DMS53 (cell line): Measurements from ENCODE around the gene MGMT.

ENCODE experiments used
- DNase-seq: peaks from one replicate; lab custom pipeline; 2025; lab: John Stamatoyannopoulos, UW

Gene MGMT

GRCh38 chr10:129730272-129730992 is 263.4 kb downstream of the MGMT start:
- DNase-seq = no peak

- DNase-seq = no peak
These were observed 263.9 kb downstream of the MGMT start for GRCh38 chr10:129730993-129731325.

- no peak for DNase-seq
These were observed 273.7 kb downstream of the MGMT start for GRCh38 chr10:129740532-129741279.

GRCh38 chr10:129741280-129741977 is 274.4 kb downstream of the MGMT start:
- no peak for DNase-seq

- no peak for DNase-seq
These were observed 275.1 kb downstream of the MGMT start for GRCh38 chr10:129741978-129742741.

DNA sequence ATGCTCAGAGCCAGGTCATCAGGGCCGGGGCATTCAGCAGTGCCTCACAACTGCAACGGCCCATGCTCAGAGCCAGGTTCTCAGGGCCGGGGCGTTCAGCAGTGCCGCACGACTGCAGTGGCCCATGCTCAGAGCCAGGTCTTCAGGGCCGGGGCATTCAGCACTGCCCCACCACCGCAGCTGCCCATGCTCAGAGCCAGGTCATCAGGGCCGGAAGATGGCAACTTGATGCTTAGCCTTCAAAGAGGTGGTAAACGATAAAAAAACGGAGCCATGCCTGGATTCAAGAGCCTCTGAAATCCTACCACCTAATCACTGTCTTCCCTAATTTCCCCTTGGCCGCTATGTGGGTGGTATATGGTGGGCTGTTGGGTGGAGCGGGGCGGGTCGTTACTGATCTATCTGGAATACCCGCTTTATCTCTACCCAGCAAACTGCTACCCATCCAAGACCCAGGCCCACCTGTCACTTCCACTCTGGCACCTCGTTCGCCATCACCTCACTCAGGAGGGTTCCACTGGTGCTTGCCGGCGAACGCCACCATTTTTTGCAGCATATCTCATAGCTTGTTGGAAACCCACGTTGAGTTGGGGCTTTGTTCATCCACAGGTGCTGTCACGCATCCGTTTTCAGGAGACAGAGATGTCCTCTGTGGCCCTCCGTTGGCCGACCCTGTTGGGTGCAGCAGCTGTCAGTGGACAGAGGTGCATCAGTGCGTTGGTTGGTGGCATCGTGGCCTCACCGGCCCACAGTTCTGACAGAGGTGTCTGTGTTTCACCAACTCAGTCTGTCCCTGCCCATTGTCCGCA is 275.9 kb downstream of the MGMT start:
- DNase-seq = no peak

GRCh38 chr10:129743738-129744133 is 276.7 kb downstream of the MGMT start:
- no peak for DNase-seq

- DNase-seq = no peak
These were observed 277.4 kb downstream of the MGMT start for GRCh38 chr10:129744134-129745111.

DNA sequence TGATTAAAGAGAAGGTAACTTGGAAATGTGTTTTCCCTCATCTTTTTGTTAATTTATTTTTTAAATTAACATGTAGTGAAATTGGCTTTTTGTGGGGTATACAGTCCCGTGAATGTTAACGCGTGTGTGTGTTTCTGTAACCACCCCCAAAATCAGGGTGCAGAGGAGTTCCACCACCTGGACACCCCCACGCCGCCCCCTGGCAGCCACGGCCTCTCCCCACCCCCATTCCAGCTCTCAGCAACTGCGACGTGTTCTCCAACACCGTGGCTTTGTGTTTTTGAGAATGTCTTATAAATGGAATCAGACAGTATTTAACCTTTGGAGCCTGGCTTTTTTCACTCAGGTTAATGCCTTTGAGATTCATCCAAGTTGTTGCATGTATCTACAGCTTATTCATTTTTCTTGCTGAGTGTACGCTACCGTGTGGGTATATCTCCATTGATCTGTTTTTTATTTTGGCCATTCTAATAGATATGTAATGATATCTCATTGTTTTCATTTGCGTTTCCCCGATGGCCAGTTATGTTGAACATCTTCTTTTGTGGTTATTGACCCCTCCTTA is 278.2 kb downstream of the MGMT start:
- DNase-seq = no peak

DNA sequence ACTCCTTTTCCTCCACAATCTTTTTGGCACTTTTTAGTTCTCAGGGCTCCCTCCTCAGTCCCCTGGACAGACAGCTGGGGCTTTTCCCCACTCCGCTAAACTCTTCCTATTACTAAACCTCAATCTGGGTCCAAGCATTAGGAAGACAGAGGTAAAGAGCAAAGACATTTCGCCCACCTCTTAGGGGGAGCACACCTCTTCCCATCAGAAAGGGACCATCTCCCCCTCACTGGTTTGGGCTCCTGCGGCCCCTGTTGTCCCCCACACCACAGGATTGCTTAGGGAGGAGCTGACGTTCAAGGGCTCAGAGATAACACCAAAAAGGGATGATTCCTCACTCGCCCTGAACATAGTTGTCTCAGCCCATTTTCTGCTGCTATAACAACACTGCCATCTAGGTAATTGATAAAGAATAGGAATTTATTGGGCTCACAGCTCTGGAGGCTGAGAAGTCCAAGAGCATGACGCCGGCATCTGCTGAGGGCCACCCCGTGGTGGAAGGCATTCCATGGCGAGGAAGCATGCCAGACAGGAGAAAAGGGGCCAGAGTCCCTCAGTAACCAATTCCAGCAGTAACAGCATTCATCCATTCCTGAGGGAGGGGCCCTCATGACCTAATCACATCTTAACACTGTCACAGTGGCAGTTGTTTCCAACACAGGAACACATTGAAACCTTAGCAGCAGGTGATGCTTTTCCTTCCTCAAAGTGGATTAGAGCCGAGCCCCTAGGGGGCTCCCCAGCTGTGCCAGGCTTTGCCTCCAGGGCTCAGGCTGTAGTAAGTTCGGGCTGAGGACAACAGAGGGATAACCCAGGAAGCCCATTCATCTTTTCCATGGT is 287.4 kb downstream of the MGMT start:
- DNase-seq = no peak

DNA sequence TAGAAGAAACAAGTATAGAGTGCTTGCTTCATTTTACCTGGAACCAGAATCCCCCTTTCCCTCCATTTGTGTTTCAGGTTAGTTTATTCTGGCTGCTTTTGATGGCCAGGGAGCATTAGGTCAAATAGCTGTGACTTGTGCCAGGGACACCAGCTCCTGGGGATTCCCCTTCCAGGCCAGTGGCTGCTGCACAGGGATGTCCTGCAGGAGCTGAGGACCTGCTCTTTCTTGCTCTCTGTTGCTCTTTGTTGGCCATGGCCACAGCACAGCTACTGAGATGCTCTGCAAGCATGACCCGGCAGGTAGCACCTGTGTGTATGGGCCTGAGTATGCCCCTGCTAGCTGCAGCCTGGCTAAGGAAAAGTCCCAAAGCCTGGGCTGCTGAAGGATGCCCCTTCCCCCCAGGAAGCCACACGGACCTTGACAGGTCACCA is 288.1 kb downstream of the MGMT start:
- DNase-seq = no peak

DNA sequence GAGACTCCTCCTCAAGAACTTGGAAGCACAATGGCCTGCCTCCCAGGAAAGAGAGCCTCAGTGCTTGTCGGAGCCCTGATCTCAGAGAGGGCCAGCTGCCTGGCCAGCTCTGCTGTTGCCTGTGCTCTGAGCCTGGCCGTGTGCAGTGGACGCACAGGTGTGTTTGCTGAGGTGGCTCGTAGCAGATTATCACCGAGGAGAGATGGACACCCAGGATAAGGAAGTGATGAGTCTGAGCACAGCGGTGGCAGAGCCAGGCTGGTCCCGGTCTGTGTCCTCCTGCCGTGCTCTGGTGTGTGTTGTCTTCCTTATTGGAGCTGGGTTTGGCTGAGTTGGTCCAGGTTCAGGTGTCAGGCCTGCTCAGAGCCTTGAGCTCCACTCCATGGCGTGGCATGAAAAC is 288.6 kb downstream of the MGMT start:
- DNase-seq = no peak

GRCh38 chr10:129756912-129757901 is 290.2 kb downstream of the MGMT start:
- no peak for DNase-seq

GRCh38 chr10:129758207-129759021 is 291.4 kb downstream of the MGMT start:
- DNase-seq = no peak

DNA sequence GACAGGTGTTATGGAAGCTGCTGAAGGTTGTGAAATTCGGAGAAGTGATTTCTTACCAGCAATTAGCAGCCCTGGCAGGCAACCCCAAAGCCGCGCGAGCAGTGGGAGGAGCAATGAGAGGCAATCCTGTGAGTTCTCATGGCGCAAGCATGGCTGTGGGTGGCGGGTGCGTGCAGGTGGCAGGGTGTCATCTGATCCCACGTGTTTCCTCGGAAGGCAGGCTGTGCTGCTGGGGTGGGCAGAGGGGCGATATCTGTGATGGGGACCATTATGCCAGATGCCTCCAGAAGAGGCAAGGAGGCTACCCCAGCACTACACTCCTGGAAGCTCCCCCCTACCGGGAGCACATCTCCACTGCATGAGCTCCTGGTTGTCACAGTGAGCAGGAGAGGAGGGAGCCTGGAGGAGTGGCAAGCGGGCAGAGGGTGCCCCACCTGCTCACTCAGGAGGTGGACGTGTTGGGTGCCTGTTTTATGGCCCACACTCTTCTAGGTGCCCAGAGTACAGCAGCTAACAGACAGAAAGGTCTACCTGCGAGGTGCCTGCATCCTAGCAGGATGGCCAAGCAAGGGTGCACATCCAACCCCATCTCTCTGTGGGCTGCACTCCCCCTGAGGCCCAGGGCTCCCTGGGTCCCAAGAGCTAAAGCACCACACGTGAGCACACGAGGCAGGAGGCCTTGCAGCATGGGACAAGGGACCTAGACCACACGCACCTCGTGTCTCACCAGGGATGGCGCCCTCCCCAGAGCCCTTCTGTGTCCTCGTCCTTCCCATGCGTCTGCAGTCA is 292.4 kb downstream of the MGMT start:
- DNase-seq = no peak

DNA sequence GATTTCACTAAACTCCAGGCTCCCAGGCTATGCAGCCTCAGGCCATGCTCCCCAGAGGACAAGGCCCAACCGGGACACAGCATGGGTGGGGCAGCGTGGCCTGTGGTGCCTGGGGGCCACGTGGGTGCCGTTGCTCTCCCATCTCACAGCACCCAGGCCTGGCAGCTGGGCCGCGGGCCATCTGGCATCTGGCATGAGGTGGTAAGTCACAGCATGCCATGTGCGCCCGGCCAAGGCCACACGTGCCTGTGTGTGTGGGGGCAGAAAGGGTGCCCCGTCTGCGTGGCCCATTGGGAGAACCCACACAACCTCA is 292.9 kb downstream of the MGMT start:
- DNase-seq = no peak
